GM21360 (cell line): Measurements from ENCODE around the gene GDF2.

Experiments
- ATAC-seq: cut with Tn5 transposase; IDR thresholded peaks from one replicate; pipeline ENCODE4 v1.9.1; 2021; ENCODE audit warnings: mild to moderate bottlenecking, moderate library complexity; ENCODE audit not compliant: unreplicated experiment

GDF2 gene

DNA sequence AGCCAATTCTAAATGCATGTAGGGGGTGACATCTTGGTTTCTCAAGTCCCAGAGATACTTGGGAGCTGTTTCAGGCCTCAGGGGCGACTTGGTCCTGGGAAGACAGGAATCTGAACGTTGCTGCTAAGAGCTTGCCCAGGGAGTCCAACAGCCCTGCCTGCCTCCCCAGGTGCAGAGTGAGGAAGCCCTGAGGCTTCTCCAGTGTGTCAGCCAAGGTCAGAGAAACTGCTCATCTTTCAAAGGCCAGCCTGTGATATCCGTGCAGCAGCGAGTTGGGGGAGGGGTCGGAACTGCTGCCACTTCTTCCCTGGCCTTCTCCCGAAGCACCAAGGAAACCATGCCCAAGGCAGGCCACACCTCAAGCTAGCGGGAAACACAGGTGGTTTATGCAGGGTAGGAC lies 9.7 kb downstream of the GDF2 start:
- no peak for ATAC-seq

DNA sequence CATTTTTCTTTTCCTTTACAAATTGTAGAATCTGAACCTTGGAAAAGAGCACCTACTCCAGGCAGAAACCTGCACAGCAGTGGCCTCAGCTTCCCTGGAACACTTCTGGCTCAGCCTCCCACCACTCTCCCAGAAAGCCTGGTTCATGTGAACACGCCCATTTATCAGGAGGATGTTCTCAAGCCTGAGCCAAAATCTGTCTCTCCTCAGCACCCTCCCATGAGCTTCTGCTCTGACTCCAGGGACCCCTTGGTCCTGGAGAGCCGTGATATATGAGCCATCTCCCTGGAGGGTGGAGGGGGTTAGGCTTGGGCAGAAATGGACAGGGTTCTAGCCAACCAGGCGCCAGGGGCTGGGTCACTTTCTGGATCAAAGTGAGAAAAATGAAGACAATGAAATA lies 10.1 kb downstream of the GDF2 start:
- no peak for ATAC-seq

DNA sequence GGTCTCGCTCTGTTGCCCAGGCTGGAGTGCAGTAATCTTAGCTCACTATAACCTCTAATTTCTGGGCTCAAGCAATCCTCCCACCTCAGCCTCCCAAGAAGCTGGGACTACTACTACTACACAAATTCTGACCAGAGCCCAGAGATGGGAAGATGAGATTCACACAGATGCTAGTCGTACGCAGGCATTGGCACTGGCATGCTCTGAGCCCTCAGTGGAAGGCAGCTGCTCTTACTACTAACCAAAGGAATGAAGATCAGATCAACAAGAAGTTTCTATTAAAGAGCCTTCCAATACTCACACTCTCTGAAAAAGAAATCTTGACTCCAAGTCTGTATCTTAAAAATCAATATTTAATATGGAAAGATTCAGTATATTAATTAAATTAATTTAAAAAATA lies 10.7 kb downstream of the GDF2 start:
- no peak for ATAC-seq

DNA sequence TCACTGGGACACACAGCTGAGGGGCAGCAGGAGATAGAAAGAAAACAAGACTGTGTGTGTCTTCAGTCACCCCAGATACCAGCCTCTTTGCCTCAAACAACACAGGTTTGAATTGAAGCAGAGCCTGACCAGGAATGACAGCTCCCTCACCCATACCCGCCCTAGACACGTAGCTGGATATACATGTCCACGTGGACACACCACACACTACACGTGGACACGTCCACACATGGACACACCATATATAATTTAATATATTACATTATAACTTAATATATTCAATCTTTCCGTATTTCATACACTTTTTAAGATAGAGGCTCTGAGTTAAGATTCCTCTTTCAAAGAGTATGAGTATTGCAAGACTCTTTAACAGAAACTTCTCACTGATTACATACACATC lies 11.3 kb downstream of the GDF2 start:
- no peak for ATAC-seq

DNA sequence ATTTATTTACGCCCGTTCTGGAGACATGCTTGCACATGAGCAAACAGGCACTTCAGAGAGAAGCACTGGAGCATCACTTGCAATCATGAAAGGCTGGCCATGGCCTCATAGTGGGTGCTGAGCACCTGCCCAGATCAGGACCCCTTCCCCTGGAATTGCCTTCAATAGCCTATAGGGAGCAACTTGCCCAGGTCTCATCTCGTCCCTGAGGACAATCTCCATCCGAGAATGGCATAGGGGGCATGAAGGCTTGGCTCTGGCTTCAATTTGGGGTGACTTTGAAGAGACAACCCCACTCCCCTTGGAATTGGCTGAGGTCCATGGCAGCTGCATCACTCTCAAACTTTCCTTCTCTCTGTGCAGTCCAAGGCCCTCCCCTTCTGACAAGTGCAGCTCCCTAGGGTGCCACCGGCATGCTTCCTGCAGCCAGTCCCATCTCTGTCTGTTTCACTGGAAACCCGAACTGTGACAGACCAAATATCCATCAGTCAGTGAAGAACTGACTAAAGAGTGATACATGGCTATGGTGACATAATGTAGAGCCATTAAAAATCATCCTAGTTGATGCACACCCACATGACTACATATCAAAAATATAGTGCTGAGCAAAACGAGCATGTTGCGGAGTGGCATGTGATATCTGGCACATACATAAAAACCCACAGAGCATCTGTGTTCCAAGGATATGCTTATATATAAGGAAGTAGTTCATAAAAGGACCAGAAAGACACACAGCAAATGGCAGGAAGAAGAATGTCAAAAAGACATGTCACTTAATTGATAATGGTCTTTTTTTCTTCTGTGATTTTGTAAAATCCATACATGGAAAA lies 12.4 kb downstream of the GDF2 start:
- ATAC-seq = no peak

DNA sequence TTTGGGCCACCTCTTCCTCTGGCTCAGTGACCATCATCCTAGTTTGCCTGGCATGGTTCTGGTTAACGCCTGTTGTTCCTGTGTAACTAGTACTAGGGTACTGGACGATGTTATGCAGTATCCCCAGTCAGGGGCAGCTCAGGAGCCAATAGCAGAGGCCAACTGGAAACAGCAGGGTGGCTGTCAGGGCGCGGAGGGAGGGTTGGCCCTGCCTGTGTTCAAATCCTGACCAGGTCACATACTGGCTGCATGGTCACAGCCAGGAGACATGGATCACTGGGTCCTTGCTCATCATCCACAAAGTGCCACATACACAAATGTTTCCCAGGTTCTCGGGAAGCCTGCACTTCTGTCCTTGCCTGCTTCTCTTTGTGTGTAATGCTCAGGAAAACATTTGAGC lies 13.7 kb downstream of the GDF2 start:
- ATAC-seq = no peak

DNA sequence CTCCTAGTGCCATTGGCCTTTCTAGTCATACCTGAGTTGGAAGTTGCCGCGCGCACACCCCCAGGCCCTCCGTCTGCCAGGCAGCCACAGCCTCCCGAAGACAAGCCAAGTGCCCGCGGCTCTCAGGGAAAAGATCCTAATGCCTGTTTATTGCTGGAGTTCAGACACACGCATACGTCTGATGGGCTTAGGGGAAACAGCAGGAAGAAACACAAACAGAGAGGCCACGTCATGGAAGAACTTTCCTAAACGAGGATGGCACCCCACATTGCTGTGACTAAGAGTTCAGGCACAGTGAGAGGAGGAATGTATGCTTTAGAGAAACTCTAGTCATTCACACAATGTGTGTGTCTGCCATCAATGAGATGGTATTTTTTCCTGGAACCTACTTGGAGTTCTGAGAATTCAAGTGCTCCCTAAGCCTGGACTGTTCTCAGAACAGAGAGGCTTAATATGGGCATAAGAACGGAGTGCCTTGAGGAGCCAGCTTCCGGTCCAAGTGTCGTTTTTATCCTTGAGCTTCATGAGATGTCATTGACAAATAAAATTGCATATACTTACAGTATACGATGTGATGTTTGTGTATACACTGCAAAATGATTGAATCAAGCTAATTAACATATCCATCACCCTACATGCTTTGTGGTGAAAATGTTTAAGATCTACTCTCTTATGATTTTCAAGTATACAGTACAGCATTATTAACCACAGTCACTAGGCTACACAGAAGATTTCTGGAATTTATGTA lies 14.3 kb downstream of the GDF2 start:
- ATAC-seq = no peak

DNA sequence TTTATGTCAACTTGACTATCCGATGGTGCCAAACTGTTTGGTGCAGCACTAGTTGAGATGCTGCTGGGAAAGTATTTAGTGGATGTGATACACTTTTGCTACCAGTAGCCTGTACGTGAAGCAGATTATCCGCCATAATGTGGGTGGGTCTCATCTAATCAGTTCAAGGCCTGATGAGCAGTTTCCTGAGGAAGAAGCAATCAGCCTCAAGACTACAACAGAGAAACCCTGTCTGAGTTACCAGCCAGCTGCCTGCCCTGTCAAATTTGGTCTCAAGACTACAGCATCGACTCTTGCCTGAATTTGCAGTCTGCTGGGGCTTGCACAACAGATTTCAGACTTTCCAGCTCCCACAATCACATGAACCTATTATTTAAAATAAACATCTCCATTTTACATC lies 15.1 kb downstream of the GDF2 start:
- no peak for ATAC-seq

DNA sequence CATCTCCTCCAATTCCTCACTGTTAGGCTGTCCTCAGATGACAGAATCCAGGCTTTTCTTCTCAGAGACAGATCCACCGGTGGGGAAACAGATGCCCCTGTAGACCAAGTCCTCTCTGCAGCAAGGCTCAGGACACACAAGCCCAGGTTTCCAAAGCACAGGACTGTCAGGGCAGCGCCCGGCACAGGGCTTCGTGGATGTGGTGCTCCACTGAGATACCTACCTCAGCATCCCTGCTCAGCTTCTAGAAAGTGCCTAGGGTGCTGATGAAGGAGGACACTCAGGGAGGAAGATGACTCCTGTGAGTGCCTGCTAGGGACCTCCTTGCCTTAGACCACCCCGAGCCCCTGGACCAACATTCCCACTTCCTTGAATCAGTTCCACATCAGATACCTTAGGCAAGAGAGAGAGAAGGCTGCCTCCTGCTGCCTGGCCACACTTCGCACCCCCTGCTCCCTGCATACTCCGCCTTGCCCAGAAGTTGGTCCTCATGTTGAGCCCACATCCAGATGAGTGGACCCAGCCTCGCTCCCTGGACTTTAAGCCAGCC lies 17.0 kb downstream of the GDF2 start:
- no peak for ATAC-seq

DNA sequence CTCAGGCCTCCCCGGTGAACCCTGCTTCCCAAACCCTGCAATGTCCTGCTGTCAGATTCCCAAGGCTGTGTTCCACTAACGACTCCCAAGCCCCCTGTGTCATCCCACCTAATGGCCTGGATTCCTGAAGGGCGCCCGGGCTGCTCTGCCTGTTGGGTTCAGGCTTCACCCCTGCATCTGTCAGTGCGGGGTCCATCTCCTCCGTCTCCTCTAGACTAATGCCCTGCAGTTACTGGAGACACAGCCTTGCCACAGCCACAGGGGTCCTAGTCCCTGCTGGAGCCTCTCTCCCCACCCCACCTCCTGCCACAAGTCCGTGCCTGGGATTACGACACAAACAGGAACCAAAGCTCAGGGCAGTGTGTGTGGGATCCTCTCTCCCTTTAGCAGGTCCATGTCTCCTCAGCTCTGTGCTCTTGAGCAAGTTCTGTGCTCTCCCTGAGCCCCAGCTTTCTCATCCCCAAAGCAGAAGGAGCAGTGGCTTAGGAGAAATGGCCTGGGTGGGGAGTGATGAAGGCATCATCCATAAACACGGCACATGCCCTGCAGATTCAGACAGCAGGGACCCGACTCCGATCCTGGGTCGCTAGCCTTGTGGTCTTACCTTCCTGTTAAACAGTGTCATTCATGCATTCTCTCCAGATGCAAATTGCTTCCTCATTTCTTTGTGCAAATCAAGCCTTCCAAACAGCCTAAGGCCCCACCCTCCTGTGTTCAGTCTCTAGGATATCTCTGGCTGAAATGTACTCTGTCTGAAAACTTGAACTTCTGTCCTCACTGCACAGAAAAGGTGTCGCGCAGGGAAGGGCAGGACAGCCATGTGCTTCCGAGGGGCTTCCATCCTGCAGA lies 17.7 kb downstream of the GDF2 start:
- no peak for ATAC-seq

DNA sequence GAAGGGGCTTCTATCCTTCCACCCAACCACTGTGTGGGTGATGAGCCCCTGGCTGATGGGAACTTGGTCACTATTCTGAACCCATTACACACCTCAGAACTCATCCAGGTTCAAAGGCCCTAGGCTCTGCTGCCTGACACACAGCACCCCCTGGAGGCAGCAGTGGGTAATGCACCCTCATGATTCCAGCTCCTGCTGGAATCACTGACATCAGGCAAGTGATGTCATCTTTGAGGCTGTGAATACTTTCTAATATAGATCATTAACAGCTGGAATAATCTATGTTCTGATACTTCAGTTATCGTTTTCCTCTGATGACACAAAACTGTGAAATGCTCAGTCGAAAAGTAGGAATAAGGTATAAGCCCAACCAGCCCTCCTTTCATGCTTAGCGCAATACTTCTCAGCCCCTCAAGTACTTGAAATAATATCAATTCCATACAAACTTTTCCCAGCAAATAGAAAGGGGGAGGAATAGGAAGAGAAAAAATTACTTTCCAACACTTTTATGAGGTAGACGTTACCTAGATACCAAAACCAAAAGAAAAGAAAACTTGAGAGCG lies 18.4 kb downstream of the GDF2 start:
- no peak for ATAC-seq

DNA sequence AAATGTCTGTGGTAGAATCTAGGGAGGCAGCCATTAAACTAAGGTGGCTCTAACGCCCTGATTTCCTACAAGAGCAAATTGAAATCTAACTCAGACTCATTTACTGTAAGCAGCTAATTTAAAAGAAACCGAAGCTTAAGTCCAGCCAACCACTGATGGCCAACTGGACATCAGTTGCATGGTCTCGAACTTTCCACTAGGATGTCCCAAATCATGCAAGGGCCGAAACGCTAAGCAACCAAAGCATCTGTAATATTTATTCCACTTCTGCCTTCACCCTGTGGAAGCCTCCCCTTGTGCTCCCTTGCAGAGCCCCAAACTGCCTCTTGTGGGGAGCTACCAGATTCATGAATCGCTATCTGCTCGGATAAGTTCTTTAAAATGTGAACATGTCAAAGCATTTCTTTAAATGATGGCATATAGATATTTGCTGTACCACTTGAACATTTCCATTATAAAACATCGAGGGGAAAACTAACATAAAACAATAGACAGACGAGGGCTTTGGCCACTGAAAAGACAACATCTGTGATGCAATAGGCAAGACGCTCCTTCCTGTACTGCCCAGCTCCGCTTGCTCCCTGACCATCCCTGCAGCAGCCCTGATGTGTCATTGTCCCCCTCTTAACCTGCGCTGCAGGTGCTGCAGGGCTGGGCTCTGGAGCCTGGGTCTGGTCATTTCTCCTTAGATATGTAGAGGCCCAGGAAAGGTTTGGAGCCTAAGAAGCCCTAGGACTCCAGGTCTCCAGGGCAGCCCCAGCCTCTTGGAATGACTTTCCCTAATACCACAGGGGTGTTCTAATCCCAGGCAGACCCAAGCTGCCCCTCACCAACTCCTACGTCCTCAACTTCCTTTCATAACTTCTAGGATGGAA lies 23.0 kb downstream of the GDF2 start:
- no peak for ATAC-seq

DNA sequence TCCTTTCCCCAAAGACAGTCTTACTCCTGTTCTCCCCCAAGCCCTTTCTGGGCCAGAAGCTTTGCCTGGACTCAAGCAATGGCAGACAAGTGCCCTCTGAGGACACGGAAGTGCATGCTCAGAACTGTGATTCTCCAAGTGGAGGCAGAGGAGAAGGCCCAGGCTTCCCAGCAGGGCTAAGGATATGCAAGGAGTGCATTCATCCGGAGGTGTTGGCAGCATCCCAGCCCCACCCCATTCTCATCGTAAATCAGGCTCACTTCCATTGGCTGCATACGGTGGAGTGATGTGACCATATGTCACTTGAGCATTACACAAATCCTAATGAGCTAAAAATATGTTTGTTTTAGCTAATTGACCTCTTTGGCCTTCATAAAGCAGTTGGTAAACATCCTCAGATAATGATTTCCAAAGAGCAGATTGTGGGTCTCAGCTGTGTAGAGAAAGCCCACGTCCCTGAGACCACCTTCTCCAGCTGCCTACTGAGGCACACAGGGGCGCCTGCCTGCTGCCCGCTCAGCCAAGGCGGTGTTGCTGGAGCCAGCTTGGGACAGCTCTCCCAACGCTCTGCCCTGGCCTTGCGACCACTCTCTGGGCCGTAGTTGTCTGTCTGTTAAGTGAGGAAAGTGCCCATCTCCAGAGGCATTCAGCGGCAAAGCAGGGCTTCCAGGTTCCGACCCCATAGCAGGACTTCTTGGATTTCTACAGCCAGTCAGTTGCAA lies 24.5 kb downstream of the GDF2 start:
- ATAC-seq = no peak

DNA sequence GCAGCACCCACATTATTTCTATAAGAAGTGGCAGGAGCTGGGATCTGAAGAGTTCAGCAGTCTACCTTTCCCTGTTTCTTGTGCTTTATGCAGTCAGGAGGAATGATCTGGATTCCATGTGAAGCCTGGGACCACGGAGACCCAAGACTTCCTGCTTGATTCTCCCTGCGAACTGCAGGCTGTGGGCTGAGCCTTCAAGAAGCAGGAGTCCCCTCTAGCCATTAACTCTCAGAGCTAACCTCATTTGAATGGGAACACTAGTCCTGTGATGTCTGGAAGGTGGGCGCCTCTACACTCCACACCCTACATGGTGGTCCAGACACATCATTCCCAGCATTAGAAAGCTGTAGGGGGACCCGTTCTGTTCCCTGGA lies 25.0 kb downstream of the GDF2 start:
- no peak for ATAC-seq

DNA sequence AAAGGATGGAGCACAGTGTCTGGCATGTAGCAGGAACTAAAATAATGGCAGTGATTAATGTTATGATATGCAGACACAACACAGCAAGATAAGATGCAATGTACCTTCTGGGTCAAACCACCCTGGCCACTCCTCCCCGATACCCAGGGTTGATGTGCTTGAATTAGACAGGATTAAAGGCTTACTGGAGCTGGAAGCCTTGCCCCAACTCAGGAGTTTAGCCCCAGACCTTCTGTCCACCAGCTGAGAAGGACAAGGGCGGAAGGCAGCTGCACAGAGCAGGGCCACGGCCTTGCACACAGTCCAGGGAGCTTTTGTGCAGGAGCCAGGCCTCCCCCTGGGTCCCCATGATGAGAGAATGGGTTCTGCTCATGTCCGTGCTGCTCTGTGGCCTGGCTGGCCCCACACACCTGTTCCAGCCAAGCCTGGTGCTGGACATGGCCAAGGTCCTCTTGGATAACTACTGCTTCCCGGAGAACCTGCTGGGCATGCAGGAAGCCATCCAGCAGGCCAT lies 25.9 kb downstream of the GDF2 start, which contains the start of gene RBP3:
Gene RBP3, plus strand, starts transcription at position 226 of the 514 bp plus-strand sequence. Its CDS starts 122 bp downstream, at position 348.
- no peak for ATAC-seq

DNA sequence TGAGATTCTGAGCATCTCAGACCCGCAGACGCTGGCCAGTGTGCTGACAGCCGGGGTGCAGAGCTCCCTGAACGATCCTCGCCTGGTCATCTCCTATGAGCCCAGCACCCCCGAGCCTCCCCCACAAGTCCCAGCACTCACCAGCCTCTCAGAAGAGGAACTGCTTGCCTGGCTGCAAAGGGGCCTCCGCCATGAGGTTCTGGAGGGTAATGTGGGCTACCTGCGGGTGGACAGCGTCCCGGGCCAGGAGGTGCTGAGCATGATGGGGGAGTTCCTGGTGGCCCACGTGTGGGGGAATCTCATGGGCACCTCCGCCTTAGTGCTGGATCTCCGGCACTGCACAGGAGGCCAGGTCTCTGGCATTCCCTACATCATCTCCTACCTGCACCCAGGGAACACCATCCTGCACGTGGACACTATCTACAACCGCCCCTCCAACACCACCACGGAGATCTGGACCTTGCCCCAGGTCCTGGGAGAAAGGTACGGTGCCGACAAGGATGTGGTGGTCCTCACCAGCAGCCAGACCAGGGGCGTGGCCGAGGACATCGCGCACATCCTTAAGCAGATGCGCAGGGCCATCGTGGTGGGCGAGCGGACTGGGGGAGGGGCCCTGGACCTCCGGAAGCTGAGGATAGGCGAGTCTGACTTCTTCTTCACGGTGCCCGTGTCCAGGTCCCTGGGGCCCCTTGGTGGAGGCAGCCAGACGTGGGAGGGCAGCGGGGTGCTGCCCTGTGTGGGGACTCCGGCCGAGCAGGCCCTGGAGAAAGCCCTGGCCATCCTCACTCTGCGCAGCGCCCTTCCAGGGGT lies 26.6 kb downstream of the GDF2 start:
- ATAC-seq = no peak

DNA sequence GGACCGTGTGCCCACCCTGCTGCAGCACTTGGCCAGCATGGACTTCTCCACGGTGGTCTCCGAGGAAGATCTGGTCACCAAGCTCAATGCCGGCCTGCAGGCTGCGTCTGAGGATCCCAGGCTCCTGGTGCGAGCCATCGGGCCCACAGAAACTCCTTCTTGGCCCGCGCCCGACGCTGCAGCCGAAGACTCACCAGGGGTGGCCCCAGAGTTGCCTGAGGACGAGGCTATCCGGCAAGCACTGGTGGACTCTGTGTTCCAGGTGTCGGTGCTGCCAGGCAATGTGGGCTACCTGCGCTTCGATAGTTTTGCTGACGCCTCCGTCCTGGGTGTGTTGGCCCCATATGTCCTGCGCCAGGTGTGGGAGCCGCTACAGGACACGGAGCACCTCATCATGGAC lies 27.3 kb downstream of the GDF2 start:
- no peak for ATAC-seq

DNA sequence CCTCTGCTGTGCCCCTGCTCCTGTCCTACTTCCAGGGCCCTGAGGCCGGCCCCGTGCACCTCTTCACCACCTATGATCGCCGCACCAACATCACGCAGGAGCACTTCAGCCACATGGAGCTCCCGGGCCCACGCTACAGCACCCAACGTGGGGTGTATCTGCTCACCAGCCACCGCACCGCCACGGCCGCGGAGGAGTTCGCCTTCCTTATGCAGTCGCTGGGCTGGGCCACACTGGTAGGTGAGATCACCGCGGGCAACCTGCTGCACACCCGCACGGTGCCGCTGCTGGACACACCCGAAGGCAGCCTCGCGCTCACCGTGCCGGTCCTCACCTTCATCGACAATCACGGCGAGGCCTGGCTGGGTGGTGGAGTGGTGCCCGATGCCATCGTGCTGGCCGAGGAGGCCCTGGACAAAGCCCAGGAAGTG lies 27.7 kb downstream of the GDF2 start:
- ATAC-seq = no peak
